ENCODE measurements around the gene SLC6A4. TPM values are rescaled to one million over a fixed set of nuclear protein-coding genes. Genes with fewer than 3 reads are reported as not detected.
A peak's percentile ranks its signal among the peaks of the same experiment; 100 is the strongest.
"Not testable (repeated sequence)": the region's sequence is repeated elsewhere in the genome, so short reads cannot be mapped to it uniquely, and the experiment has no call there.

The SLC6A4 gene
- total RNA-seq, 1 donor from 2014 or later: 1.1 TPM

DNA sequence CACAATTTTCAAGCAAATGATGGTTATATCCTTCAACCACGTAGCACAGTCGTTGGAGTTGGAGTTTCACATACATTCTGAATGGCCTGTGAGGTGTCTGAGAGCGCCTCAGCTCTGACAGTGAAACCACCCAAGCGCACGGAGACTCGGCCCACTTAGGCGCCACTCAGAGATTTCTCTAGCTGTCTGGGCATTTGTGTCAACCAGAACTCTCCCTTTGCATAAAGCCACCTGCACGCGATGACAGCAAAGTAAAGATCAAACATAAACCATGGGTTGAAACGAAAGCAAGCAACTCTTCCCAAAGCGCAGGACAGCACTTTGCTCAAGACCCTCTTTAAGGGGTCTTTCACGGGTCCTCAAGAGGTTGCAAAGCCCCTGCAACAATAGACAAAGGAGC lies 533 bp downstream of the SLC6A4 start:
- no peak for DNase-seq (ENCODE audit: low spot score in 2 of 2, unreplicated experiment in 2 of 2)

DNA sequence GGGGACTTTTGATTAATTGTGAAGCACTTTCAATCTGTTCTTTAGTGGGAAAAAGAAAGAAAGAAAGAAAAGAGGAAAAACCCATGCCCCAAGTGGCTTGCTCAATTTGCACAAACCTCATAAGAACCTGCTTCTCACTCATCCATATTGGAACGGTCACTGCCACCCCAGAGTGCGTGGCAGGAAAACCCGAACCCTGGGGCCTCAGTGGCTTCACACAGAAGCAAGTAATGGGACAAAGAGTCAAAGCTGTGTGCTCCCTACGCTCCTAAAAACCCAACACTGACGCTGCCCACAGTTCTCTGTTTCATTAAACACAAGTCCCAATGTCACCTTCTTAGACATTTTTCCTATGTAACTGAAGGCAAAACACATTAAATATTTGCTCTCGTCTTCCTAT lies 1.2 kb downstream of the SLC6A4 start:
- peaks cover 23% of the 10 kb centered on the region for H3K4me1 Mint-ChIP-seq
- no peak overlapping the region for H3K4me3 Mint-ChIP-seq
- H3K9me3 Mint-ChIP-seq: no peaks in the 10 kb centered on the region
- H3K27ac Mint-ChIP-seq: no peak overlapping the region
- no peak for DNase-seq (ENCODE audit: low spot score in 2 of 2, unreplicated experiment in 2 of 2)
- H3K27me3 Mint-ChIP-seq (ENCODE audit: low read depth): peaks cover 85% of the 10 kb centered on the region
- no peaks in the 10 kb centered on the region for H3K36me3 Mint-ChIP-seq
- TF ChIP-seq, protein P1, sequence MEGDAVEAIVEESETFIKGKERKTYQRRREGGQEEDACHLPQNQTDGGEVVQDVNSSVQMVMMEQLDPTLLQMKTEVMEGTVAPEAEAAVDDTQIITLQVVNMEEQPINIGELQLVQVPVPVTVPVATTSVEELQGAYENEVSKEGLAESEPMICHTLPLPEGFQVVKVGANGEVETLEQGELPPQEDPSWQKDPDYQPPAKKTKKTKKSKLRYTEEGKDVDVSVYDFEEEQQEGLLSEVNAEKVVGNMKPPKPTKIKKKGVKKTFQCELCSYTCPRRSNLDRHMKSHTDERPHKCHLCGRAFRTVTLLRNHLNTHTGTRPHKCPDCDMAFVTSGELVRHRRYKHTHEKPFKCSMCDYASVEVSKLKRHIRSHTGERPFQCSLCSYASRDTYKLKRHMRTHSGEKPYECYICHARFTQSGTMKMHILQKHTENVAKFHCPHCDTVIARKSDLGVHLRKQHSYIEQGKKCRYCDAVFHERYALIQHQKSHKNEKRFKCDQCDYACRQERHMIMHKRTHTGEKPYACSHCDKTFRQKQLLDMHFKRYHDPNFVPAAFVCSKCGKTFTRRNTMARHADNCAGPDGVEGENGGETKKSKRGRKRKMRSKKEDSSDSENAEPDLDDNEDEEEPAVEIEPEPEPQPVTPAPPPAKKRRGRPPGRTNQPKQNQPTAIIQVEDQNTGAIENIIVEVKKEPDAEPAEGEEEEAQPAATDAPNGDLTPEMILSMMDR (IDR thresholded peaks at IDR 0.05; ENCODE audit: unreplicated experiment): no peak

More for the DNA sequence above, 533 bp downstream of the SLC6A4 start:
- TF ChIP-seq, protein P1 (IDR thresholded peaks at IDR 0.05; ENCODE audit: unreplicated experiment): no peak
- Mint-ChIP-seq H3K4me1 (peaks cover 23% of the 10 kb centered on the region), H3K9me3 (peaks cover 2% of the 10 kb centered on the region), H3K36me3 (no peaks in the 10 kb centered on the region), H3K27ac (no peak overlapping the region), H3K4me3 (peak overlapping the region; percentile 49), H3K27me3 (ENCODE audit: low read depth) (peaks cover 88% of the 10 kb centered on the region)

DNA sequence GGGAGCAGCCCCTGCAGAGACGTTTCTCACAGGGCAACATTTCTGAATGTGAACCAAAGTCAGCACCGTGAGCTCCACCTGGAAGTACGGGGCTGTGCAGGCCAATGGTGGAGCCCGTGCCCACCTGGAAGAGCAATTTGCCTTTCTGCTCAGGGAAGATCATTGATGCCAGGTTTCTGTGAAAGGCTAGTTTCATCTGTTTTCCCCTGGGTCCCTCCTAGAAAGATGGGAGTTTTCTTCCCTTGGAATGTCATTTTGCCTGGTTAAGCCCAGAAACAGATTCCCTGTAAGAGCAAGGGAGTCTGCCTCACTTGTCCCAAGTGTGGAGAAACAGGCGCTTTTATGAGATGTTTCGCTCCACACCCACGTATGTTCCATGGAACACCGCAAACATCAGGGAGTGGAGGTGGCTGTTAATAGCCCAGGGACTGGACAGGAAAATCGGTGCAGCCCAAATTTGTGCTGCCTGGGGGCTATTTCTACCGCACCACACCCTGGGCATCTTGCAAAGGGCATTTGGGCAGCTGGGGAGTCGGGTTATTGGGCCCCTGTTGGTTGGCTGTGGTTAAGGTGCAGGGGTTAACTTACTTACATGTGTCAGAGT lies 2.6 kb downstream of the SLC6A4 start:
- TF ChIP-seq, protein P1 (IDR thresholded peaks at IDR 0.05; ENCODE audit: unreplicated experiment): no peak
- Mint-ChIP-seq H3K4me3 (no peak overlapping the region), H3K9me3 (no peaks in the 10 kb centered on the region), H3K27me3 (ENCODE audit: low read depth) (peaks cover 78% of the 10 kb centered on the region), H3K27ac (no peak overlapping the region), H3K36me3 (no peaks in the 10 kb centered on the region), H3K4me1 (peaks cover 14% of the 10 kb centered on the region)
- no peak for DNase-seq (ENCODE audit: low spot score in 2 of 2, unreplicated experiment in 2 of 2)

DNA sequence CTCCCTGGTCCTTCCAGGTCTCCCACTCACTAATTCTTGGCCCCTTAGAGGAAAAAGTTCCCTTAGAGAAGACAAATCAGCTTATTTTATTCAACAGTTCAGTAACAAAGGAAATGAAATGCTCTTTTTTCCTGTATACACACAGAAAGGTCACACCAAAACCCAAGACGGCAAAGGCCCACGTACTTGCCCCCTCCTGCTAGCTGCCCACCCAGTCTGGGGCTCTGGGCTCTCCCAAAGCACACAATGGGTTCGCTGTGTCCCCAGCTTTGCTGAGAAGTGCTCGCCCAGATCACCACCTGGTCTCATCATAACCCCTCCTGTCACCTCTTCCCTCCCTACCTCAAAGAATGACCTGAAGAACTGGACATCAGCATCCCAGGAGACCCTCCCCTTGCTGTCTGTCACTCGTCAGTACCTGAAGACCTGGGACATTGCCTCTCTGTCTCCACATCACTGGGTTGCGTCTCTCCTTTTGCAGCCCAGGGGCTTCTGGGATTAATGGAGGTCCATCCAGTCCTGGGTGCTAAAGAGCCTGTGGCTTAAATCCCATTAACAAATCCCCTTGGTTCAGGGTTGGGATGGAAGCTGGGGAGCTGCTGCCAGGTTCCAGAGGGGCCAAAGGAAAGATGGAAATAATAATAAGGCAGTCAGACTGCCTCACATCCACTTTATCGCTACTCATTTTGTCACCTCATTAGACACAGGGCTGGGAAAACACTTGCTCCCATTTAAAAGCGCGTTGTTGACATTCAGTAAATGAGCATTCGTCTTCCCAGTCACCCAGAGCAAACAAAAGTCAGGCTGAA lies 3.3 kb downstream of the SLC6A4 start:
- H3K4me3 Mint-ChIP-seq: no peak overlapping the region
- no peaks in the 10 kb centered on the region for H3K36me3 Mint-ChIP-seq
- H3K27ac Mint-ChIP-seq: no peak overlapping the region
- H3K9me3 Mint-ChIP-seq: no peaks in the 10 kb centered on the region
- peaks cover 7% of the 10 kb centered on the region for H3K4me1 Mint-ChIP-seq
- TF ChIP-seq, protein P1 (IDR thresholded peaks at IDR 0.05; ENCODE audit: unreplicated experiment): no peak
- DNase-seq (ENCODE audit: low spot score in 2 of 2, unreplicated experiment in 2 of 2): no peak
- H3K27me3 Mint-ChIP-seq (ENCODE audit: low read depth): peaks cover 71% of the 10 kb centered on the region

DNA sequence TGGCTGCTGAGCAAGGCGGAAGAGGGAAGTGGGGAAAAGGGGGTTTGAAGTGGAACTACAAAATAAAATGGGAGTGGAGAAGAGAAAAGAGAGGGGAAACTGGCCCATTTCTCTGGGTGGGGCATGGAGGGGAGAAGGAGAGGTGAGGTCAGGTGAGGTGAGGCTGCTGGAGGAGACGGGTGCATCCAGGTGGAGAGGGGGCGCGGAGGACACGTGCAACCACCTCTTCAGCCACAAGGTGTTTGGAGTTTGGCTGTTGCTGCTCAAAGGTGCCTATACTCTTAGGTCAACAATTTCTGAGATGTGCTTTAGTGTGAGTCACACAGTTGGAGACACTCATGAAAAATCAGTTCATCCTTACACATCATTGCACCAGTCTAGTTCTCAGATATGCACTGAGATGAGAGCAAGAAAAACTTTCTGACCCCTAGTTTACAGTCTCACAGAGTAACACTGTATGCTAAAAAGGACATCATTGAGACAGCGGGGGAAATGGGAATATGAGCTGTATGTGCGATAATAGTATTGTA lies 4.8 kb downstream of the SLC6A4 start:
- DNase-seq (ENCODE audit: low spot score in 2 of 2, unreplicated experiment in 2 of 2): no peak
- H3K27me3 Mint-ChIP-seq (ENCODE audit: low read depth): peaks cover 61% of the 10 kb centered on the region
- H3K27ac Mint-ChIP-seq: no peak overlapping the region
- H3K9me3 Mint-ChIP-seq: no peaks in the 10 kb centered on the region
- TF ChIP-seq, protein P1 (IDR thresholded peaks at IDR 0.05; ENCODE audit: unreplicated experiment): no peak
- peaks cover 6% of the 10 kb centered on the region for H3K4me1 Mint-ChIP-seq
- H3K36me3 Mint-ChIP-seq: no peaks in the 10 kb centered on the region
- H3K4me3 Mint-ChIP-seq: no peak overlapping the region

DNA sequence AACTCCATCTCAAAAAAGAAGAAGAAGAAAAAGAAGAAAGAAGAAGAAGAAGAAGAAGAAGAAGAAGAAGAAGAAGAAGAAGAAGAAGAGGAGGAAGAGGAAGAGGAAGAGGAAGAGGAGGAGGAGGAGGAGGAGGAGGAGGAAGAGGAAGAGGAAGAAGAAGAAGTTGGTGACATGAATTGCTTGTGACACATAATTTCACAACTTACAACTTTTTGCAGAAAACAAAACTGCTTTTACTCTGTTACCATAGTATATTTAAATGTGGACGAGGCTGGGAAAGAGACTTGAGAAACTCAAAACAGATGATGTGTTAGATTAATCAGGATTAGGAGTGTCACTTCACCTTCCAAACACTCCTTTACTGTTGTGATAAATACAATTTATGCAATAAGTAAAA lies 5.5 kb downstream of the SLC6A4 start:
- not testable (repeated sequence) for H3K27ac Mint-ChIP-seq; DNase-seq (ENCODE audit: low spot score in 2 of 2, unreplicated experiment in 2 of 2); H3K9me3 Mint-ChIP-seq; H3K36me3 Mint-ChIP-seq; H3K4me3 Mint-ChIP-seq; H3K4me1 Mint-ChIP-seq
- peaks cover 58% of the 10 kb centered on the region for H3K27me3 Mint-ChIP-seq (ENCODE audit: low read depth)

All from mesothelial cell of epicardium (in vitro differentiated cells).